ENCODE data around the gene EFCAB6. TPM values are rescaled to one million over a fixed set of nuclear protein-coding genes. Genes with fewer than 3 reads are reported as not detected.

Gene EFCAB6
- total and polyA plus RNA-seq, 10 of the 15 experiments (the other 5 are each of a cell fraction or from before 2014, with no cell fraction given): 0.05 to 0.42 (median 0.19) TPM

GRCh38 chr22:43654271-43654670, 157.8 kb downstream of the EFCAB6 start (continued):
- TF ChIP-seq TAF1 (IDR thresholded peaks at IDR 0.05; ENCODE audit: borderline replicate concordance, low read depth, low read length): no peak
- TF ChIP-seq BMI1 (IDR thresholded peaks at IDR 0.05; ENCODE audit: borderline replicate concordance): no peak
- TF ChIP-seq NBN (IDR thresholded peaks at IDR 0.05): no peak
- no peak for TF ChIP-seq MTA3 (IDR thresholded peaks at IDR 0.05; ENCODE audit: borderline replicate concordance, low read length)
- no peak for TF ChIP-seq YY1 (IDR thresholded peaks at IDR 0.05; ENCODE audit: low read depth, low read length)
- no peak for TF ChIP-seq TCF7 (IDR thresholded peaks at IDR 0.05; ENCODE audit: borderline replicate concordance)
- TF ChIP-seq, protein P1, sequence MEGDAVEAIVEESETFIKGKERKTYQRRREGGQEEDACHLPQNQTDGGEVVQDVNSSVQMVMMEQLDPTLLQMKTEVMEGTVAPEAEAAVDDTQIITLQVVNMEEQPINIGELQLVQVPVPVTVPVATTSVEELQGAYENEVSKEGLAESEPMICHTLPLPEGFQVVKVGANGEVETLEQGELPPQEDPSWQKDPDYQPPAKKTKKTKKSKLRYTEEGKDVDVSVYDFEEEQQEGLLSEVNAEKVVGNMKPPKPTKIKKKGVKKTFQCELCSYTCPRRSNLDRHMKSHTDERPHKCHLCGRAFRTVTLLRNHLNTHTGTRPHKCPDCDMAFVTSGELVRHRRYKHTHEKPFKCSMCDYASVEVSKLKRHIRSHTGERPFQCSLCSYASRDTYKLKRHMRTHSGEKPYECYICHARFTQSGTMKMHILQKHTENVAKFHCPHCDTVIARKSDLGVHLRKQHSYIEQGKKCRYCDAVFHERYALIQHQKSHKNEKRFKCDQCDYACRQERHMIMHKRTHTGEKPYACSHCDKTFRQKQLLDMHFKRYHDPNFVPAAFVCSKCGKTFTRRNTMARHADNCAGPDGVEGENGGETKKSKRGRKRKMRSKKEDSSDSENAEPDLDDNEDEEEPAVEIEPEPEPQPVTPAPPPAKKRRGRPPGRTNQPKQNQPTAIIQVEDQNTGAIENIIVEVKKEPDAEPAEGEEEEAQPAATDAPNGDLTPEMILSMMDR (IDR thresholded peaks at IDR 0.05 in 2 of 3, conservative IDR thresholded peaks at IDR 0.05 in 1 of 3; ENCODE audit: control insufficient read depth in 2 of 3, extremely low read depth in 1 of 3, insufficient read depth in 1 of 3, low read depth in 3 of 3, low read length in 3 of 3): no peak

DNA sequence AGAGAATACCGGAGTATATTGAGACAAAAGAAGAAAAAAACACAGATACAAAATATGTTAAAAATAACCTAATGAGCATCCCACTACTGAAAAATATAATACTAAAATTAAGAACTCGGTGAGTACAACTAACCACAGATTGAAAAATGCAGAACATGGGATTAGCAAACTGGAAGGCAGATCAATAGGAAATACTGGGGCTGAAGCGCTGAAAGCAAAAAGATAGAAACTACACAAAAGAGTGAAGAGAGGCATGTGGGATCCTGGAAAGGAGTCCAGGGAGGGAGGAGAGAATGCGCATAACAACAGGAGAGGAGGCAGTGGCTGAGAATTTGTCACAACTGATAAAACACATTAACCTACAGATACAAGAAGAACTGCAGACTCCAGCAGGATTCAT, 159.3 kb downstream of the EFCAB6 start:
- in situ Hi-C loops (cut with MboI) (no loop called here), intact Hi-C loops (cut with micrococcal nuclease; ENCODE audit: unreplicated experiment) (no loop called here)
- no peak overlapping the region for H2AFZ ChIP-seq (ENCODE audit: control insufficient read depth, low read depth, low read length)
- RAD21 ChIA-PET (ENCODE audit: unreplicated experiment): no interaction called here
- no peaks in the 10 kb centered on the region for H3K27me3 ChIP-seq (replicated peaks in 1 of 2; ENCODE audit: control insufficient read depth in 2 of 2, insufficient read depth in 2 of 2, low read length in 1 of 2)
- POLR2A ChIA-PET: no interaction called here
- FAIRE-seq (no peak), DNase-seq (ENCODE audit: low read depth, low spot score) (no peak), ATAC-seq (no peak)
- BruUV-seq (replicated peaks): no TSS peak
- H3K27ac ChIP-seq (ENCODE audit: control insufficient read depth, insufficient read depth): no peak overlapping the region
- SMC1A ChIA-PET (ENCODE audit: uncharacterized antibody, unreplicated experiment): no interaction called here
- H3K4me3 ChIP-seq: no peak overlapping the region
- H3K9me3 ChIP-seq (replicated peaks; ENCODE audit: control insufficient read depth, insufficient read depth, low read length): no peaks in the 10 kb centered on the region; the same call in 2 of the 3 replicates
- H3K36me3 ChIP-seq (ENCODE audit: control insufficient read depth in 2 of 2, insufficient read depth in 2 of 2, low read length in 1 of 2): no peaks in the 10 kb centered on the region
- no peak overlapping the region for H3K4me2 ChIP-seq (ENCODE audit: control insufficient read depth, insufficient read depth)
- CTCF ChIA-PET: no interaction called here
- 51% methylated on average over 4 of the region's 4 CpGs for WGBS (ENCODE audit: insufficient coverage, insufficient replicate concordance, low lambda C conversion rate, missing lambda C conversion rate)
- no peaks in the 10 kb centered on the region for H4K20me1 ChIP-seq (ENCODE audit: control insufficient read depth, insufficient read depth)
- no peaks in the 10 kb centered on the region for H3K79me2 ChIP-seq (ENCODE audit: control insufficient read depth, insufficient read depth, low read length)
- H3K9ac ChIP-seq (ENCODE audit: control insufficient read depth, insufficient read depth, low read length): no peak overlapping the region
- H3K4me1 ChIP-seq (ENCODE audit: control insufficient read depth, insufficient read depth, low read length): no peaks in the 10 kb centered on the region
- TF ChIP-seq EED (IDR thresholded peaks at IDR 0.05; ENCODE audit: low read depth): no peak
- TF ChIP-seq ZNF207 (IDR thresholded peaks at IDR 0.05; ENCODE audit: borderline replicate concordance): no peak
- no peak for TF ChIP-seq NBN (IDR thresholded peaks at IDR 0.05)
- no peak for TF ChIP-seq ZBTB11 (CRISPR knock-in tag; IDR thresholded peaks at IDR 0.05)
- no peak for TF ChIP-seq RELA (IDR thresholded peaks at IDR 0.05; ENCODE audit: borderline replicate concordance, partially characterized antibody)
- TF ChIP-seq POLR2AphosphoS2 (IDR thresholded peaks at IDR 0.05; ENCODE audit: low read depth, low read length): no peak
- no peak for TF ChIP-seq ZBED1 (IDR thresholded peaks at IDR 0.05; ENCODE audit: borderline replicate concordance)
- no peak for TF ChIP-seq BCL11A (IDR thresholded peaks at IDR 0.05; ENCODE audit: low read depth, low read length)
- TF ChIP-seq HDGF (IDR thresholded peaks at IDR 0.05): no peak
- TF ChIP-seq SMARCA5 (IDR thresholded peaks at IDR 0.05): no peak
- no peak for TF ChIP-seq GABPA (IDR thresholded peaks at IDR 0.05; ENCODE audit: low read depth)
- no peak for TF ChIP-seq MEF2A (IDR thresholded peaks at IDR 0.05; ENCODE audit: insufficient read depth, low read depth, low read length)
- no peak for TF ChIP-seq SRF (IDR thresholded peaks at IDR 0.05; ENCODE audit: low read depth in 2 of 2, low read length in 2 of 2)
- TF ChIP-seq GATAD2B (conservative IDR thresholded peaks at IDR 0.05; ENCODE audit: low read depth): no peak
- no peak for TF ChIP-seq ETV6 (conservative IDR thresholded peaks at IDR 0.05 in 1 of 2, IDR thresholded peaks at IDR 0.05 in 1 of 2; ENCODE audit: borderline replicate concordance in 1 of 2, low read depth in 1 of 2)

All from GM12878 (cell line).